Tibial nerve (tissue), 4 donors: ENCODE data around the gene RAB40B. TPM values are rescaled to one million over a fixed set of nuclear protein-coding genes. Genes with fewer than 3 reads are reported as not detected.
A peak's percentile ranks its signal among the peaks of the same experiment; 100 is the strongest.

ENCODE experiments used
- DNase-seq, 2 donors: peaks; one replicate each; pipeline ENCODE4 v3.0.0-alpha.2; 2019; ENCODE audit warnings: low spot score in 2 of 2
- H3K27ac ChIP-seq, 4 donors: fragments of 200-600 bp; sonication (generic) in 3 of 4; one replicate each; pipeline ENCODE4 v1.5.1; 2017 to 2019; ENCODE audit warnings: mild to moderate bottlenecking in 1 of 4
- H3K27me3 ChIP-seq, 2 donors: fragments of 200-600 bp; sonication (generic) in 1 of 2; one replicate each; pipeline versions ENCODE4 v1.5.1 to v1.6.0; 2017 to 2019
- H3K36me3 ChIP-seq, 3 donors: fragments of 200-600 bp; sonication (generic); one replicate each; pipeline ENCODE4 v1.5.1; 2018 to 2019
- H3K4me1 ChIP-seq, 4 donors: fragments of 200-600 bp; sonication (generic) in 3 of 4; one replicate each; pipeline ENCODE4 v1.5.1; 2017 to 2019
- H3K4me3 ChIP-seq, 4 donors: fragments of 200-600 bp; sonication (generic) in 3 of 4; one replicate each; pipeline ENCODE4 v1.5.1; 2017 to 2019; ENCODE audit warnings: mild to moderate bottlenecking in 1 of 4, moderate library complexity in 1 of 4
- H3K9me3 ChIP-seq, 4 donors: fragments of 200-600 bp; sonication (generic) in 3 of 4; one replicate each; pipeline ENCODE4 v1.5.1; 2017 to 2019
- CTCF ChIP-seq, 5 experiments: fragments of 200-600 bp in 3 of 5; fragments of 450-650 bp in 2 of 5; sonication (generic) in 3 of 5; IDR thresholded peaks; one replicate each; pipeline ENCODE4 v1.5.1; 2016 to 2019; ENCODE audit warnings: antibody characterized with exemption in 5 of 5, mild to moderate bottlenecking in 3 of 5, moderate library complexity in 2 of 5
- EP300 ChIP-seq, 2 donors: sonication (generic); formaldehyde crosslinking; IDR thresholded peaks; one replicate each; pipeline ENCODE4 v1.6.1; 2017; ENCODE audit warnings: antibody characterized with exemption in 2 of 2, mild to moderate bottlenecking in 1 of 2
- POLR2A ChIP-seq, 2 donors: fragments of 450-650 bp; IDR thresholded peaks; one replicate each; pipeline ENCODE4 v1.6.1; 2017; ENCODE audit warnings: antibody characterized with exemption in 2 of 2, mild to moderate bottlenecking in 2 of 2, moderate library complexity in 2 of 2
- WGBS, 2 donors: methylation state at CpG; one replicate each; pipeline ENCODE4 v1.1.5; 2018; 5-methylcytosine and 5-hydroxymethylcytosine counted together
- total RNA-seq, 4 donors: library from RNA; depleted of rRNA; stranded (reverse); fragments of >200 nt; gene quantifications; one replicate each; pipeline ENCODE4 v1.1.0, GENCODE V29; 2016

The RAB40B gene
- total RNA-seq, 4 donors from 2014 or later = 27.3 to 39.0 (median 36.7) TPM

- Histone ChIP-seq H3K9me3 (peaks cover 0 to 8% (median 0%) of the 10 kb centered on the region in 4 donors), H3K36me3 (peaks cover 0 to 10% (median 0%) of the 10 kb centered on the region in 3 donors), H3K27me3 (no peaks in the 10 kb centered on the region), H3K4me1 (peaks cover 0 to 36% (median 17%) of the 10 kb centered on the region in 4 donors), H3K4me3 (peak overlapping the region in 2 of 4 donors; percentile 76 to 97), H3K27ac (peak overlapping the region in 1 of 4 donors; percentile 24)
- no peak for TF ChIP-seq EP300 (IDR thresholded peaks at IDR 0.05)
- no peak for TF ChIP-seq CTCF (IDR thresholded peaks at IDR 0.05)
- no peak for TF ChIP-seq POLR2A (IDR thresholded peaks at IDR 0.05)
- no peak for DNase-seq
- 82 to 87% methylated on average over 13 of the region's 13 CpGs for WGBS, 2 donors
Measured at GRCh38 chr17:82699551-82699950, 1.1 kb upstream of the RAB40B start.

- H3K4me1 ChIP-seq = peaks cover 0 to 36% (median 17%) of the 10 kb centered on the region in 4 donors
- peaks cover 0 to 13% (median 0%) of the 10 kb centered on the region in 3 donors for H3K36me3 ChIP-seq
- TF ChIP-seq EP300 (IDR thresholded peaks at IDR 0.05) = peak in 1 of 2 donors; percentile 41
- no peak for TF ChIP-seq POLR2A (IDR thresholded peaks at IDR 0.05)
- TF ChIP-seq CTCF (IDR thresholded peaks at IDR 0.05) = no peak
- H3K9me3 ChIP-seq = peaks cover 0 to 13% (median 0%) of the 10 kb centered on the region in 4 donors
- peak overlapping the region; percentile 53 to 97 (median 72) for H3K4me3 ChIP-seq
- DNase-seq = no peak
- no peaks in the 10 kb centered on the region for H3K27me3 ChIP-seq
- 10 to 28% methylated on average over 5 to 25 of the region's 45 CpGs for WGBS, 2 donors
- peak overlapping the region; percentile 54 to 91 (median 76) for H3K27ac ChIP-seq
Measured at GRCh38 chr17:82698974-82699442, 510 bp upstream of the RAB40B start.

- WGBS, 2 donors = 0 to 2% methylated on average over 6 to 12 of the region's 32 CpGs
- TF ChIP-seq POLR2A (IDR thresholded peaks at IDR 0.05) (no peak), CTCF (IDR thresholded peaks at IDR 0.05) (no peak), EP300 (IDR thresholded peaks at IDR 0.05) (no peak)
Measured at GRCh38 chr17:82697808-82698064, 762 bp downstream of the RAB40B start.

GRCh38 chr17:82696916-82697807 lies 1.3 kb downstream of the RAB40B start:
- WGBS, 2 donors = 25% methylated on average over 45 to 48 of the region's 48 CpGs
- H3K4me3 ChIP-seq = peak overlapping the region; percentile 68 to 97 (median 78)
- H3K27me3 ChIP-seq = no peaks in the 10 kb centered on the region
- H3K27ac ChIP-seq = peak overlapping the region; percentile 76 to 91 (median 77)
- H3K4me1 ChIP-seq = peaks cover 0 to 26% (median 16%) of the 10 kb centered on the region in 4 donors
- H3K9me3 ChIP-seq = peaks cover 0 to 14% (median 0%) of the 10 kb centered on the region in 4 donors
- DNase-seq = no peak
- no peak for TF ChIP-seq EP300 (IDR thresholded peaks at IDR 0.05)
- peak in 1 of 2 donors; percentile 10 for TF ChIP-seq POLR2A (IDR thresholded peaks at IDR 0.05)
- no peak for TF ChIP-seq CTCF (IDR thresholded peaks at IDR 0.05)
- peaks cover 0 to 20% (median 0%) of the 10 kb centered on the region in 3 donors for H3K36me3 ChIP-seq

More at GRCh38 chr17:82697808-82698064, 762 bp downstream of the RAB40B start:
- DNase-seq = no peak
- peaks cover 0 to 20% (median 0%) of the 10 kb centered on the region in 3 donors for H3K36me3 ChIP-seq
- peak overlapping the region; percentile 68 to 97 (median 78) for H3K4me3 ChIP-seq
- H3K4me1 ChIP-seq = peaks cover 0 to 32% (median 15%) of the 10 kb centered on the region in 4 donors
- H3K27ac ChIP-seq = peak overlapping the region; percentile 76 to 91 (median 77)
- peaks cover 0 to 14% (median 0%) of the 10 kb centered on the region in 4 donors for H3K9me3 ChIP-seq
- H3K27me3 ChIP-seq = no peaks in the 10 kb centered on the region

- Histone ChIP-seq H3K36me3 (peaks cover 0 to 24% (median 0%) of the 10 kb centered on the region in 3 donors), H3K27me3 (no peaks in the 10 kb centered on the region), H3K4me3 (no peak overlapping the region), H3K9me3 (peaks cover 0 to 14% (median 0%) of the 10 kb centered on the region in 4 donors), H3K27ac (peak overlapping the region in 1 of 4 donors; percentile 43), H3K4me1 (peaks cover 0 to 24% (median 19%) of the 10 kb centered on the region in 4 donors)
- no peak for DNase-seq
- no peak for TF ChIP-seq EP300 (IDR thresholded peaks at IDR 0.05)
- no peak for TF ChIP-seq CTCF (IDR thresholded peaks at IDR 0.05)
- no peak for TF ChIP-seq POLR2A (IDR thresholded peaks at IDR 0.05)
- 93 to 94% methylated on average over 16 of the region's 17 CpGs for WGBS, 2 donors
Measured at GRCh38 chr17:82696259-82696658, 2.2 kb downstream of the RAB40B start.
